Keratinocyte (primary cell): ENCODE data around the gene PIK3CB.

Experiments
- CTCF ChIP-seq, 3 experiments: IDR thresholded peaks in 1 of 3; conservative IDR thresholded peaks in 1 of 3; optimal IDR thresholded peaks in 1 of 3; 2 replicates in 2 of 3; 3 replicates in 1 of 3; pipeline versions ENCODE3 to v1.5.1; 2011; ENCODE audit warnings: low read length in 3 of 3, mild to moderate bottlenecking in 3 of 3, moderate library complexity in 2 of 3, control low read depth in 1 of 3, inconsistent platforms in 1 of 3; ENCODE audit not compliant: insufficient read depth in 2 of 3; ENCODE audit errors: extremely low read depth in 1 of 3
- EZH2 ChIP-seq: IDR thresholded peaks from one replicate; pipeline ENCODE4 v1.6.1; 2012; ENCODE audit warnings: inconsistent platforms, mild to moderate bottlenecking, low read length, moderate library complexity

GRCh38 chr3:138867996-138868395 is 33.3 kb upstream of the PIK3CB start:
- TF ChIP-seq CTCF (optimal IDR thresholded peaks at IDR 0.05 in 1 of 3, IDR thresholded peaks at IDR 0.05 in 1 of 3, conservative IDR thresholded peaks at IDR 0.05 in 1 of 3; ENCODE audit: extremely low read depth in 1 of 3, insufficient read depth in 2 of 3, low read length in 3 of 3) = no peak
- TF ChIP-seq EZH2 = no peak
